ENCODE data around the gene ACR.

The ACR gene

GRCh38 chr22:50716290-50717024, 21.5 kb upstream of the ACR start:
- in situ Hi-C loops (cut with MboI; ENCODE audit: low sequenced_read_pairs) = no loop called here

- in situ Hi-C loops (cut with MboI; ENCODE audit: low sequenced_read_pairs) = no loop called here
Measured at GRCh38 chr22:50717709-50718351, 20.2 kb upstream of the ACR start.

DNA sequence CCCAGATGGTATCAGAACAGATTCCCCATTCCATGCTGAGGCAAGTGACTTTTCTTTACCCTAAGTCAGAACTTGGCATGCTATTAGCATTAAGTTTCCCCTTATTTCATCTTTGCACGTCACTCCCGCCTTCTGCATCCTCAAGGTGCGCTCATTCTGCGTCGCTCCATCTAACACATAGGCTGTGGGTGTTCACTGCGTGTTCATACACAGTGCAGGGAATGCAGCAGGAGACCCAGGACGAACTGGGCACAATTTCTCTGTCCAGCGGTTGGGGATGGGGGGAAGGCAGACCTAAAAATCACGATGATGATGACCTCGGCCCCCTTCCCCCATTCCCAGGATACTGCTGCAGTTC, 19.7 kb upstream of the ACR start:
- in situ Hi-C loops (cut with MboI; ENCODE audit: low sequenced_read_pairs) = no loop called here

GRCh38 chr22:50719814-50720300, 18.1 kb upstream of the ACR start:
- in situ Hi-C loops (cut with MboI; ENCODE audit: low sequenced_read_pairs) = no loop called here

GRCh38 chr22:50720301-50721256, 17.4 kb upstream of the ACR start:
- in situ Hi-C loops (cut with MboI; ENCODE audit: low sequenced_read_pairs) = no loop called here

GRCh38 chr22:50721257-50721844, 16.7 kb upstream of the ACR start:
- in situ Hi-C loops (cut with MboI; ENCODE audit: low sequenced_read_pairs) = no loop called here

- in situ Hi-C loops (cut with MboI; ENCODE audit: low sequenced_read_pairs) = no loop called here
Measured at GRCh38 chr22:50722048-50722701, 15.8 kb upstream of the ACR start.

- in situ Hi-C loops (cut with MboI; ENCODE audit: low sequenced_read_pairs) = no loop called here
Measured at GRCh38 chr22:50722716-50723428, 15.1 kb upstream of the ACR start.

DNA sequence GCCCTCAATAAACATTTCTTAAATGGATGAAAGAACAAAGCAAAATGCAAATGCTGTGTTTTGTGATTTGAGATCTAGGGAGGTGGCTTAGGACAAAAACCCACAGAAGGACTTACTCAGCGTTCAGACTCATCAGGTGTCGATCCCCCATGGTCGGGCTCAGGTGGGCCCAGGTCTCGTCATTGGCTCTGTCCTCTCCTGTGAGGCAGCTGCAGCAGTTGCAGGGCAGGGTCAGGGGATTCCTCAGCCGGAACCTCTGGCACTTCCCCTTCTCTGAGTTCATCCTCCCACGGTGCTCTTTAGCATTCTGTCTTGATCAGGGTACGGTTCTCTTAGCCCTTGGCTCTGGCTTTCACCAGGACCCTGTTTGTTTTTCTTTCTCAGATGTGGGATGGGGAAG, 14.0 kb upstream of the ACR start:
- in situ Hi-C loops (cut with MboI; ENCODE audit: low sequenced_read_pairs) = no loop called here

GRCh38 chr22:50724616-50725015, 13.4 kb upstream of the ACR start:
- in situ Hi-C loops (cut with MboI; ENCODE audit: low sequenced_read_pairs) = no loop called here

GRCh38 chr22:50725597-50725996, 12.4 kb upstream of the ACR start:
- in situ Hi-C loops (cut with MboI; ENCODE audit: low sequenced_read_pairs) = no loop called here

DNA sequence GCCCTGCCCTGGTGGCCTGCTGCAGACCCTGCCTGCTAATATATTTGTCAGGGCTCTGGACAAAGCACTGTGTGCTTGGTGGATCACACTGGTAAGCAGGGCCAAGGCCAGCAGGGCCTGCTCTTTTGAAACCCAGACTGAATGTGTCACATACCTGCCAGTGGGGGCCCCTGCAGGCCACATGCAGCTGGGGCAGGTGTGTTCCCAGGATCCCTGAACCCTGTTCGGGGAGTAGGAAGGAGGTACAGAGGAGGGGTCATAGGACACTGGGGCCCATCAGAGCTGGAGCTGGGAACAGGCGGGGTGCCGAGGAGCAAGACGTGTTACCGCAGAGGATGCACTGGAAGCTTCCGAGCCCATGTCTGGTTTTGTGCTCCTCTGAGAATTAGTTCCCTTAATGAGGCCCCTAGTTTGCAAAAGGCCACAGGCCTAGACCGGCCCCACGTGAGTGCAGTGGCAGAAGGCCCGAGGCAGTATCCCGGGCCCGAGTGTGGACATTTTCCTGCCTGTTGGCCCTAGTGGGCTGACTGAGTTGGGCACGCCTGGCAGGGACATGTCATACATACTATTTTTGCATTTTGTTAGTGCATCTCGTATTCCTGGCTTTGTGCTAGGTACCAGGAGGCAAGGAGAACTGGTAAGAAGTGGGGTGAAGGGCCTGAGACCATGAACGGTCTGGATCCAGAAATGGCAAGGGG, 11.2 kb upstream of the ACR start:
- in situ Hi-C loops (cut with MboI; ENCODE audit: low sequenced_read_pairs) = no loop called here

DNA sequence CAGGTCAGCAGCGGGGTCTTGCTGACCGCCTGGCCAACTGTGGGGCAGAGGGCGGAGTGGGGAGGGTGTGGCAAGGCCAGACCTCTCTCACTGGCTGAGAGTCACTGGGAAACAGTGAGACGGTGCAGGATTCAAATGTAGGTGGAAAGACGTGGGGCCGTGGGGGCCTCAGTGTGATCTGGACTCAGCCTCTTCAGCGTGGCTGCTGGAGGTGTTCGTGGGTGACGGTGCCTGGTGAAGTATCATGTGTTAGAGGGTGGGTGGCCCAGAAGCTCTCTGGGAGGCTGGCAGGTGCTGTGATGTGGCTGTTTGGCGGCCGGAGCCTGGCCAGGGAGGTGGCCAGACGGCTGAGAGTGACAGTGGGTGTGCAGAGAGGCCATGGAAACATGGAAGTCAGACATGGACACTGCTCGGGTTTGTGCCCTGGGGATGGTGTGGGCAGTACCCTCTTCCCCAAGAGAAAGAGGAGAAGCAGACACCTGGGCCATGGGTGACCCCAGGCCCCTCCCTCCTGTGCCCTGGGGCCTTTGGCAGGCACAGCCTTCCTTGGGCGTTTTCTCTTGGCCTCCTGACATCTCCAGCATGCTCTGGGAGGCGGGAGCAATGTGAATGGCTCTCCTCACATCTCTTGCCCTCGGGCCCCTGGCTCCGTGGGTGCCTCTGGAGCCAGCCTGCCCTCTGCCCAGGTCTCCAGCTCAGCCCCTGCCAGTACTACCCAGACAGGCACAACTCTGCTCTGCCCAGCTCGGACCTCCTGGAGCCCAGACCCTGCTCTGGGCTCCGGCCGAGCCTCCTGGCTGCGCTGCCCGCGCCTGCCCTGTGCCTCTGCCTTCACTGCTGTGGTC, 10.1 kb upstream of the ACR start:
- in situ Hi-C loops (cut with MboI; ENCODE audit: low sequenced_read_pairs) = no loop called here

DNA sequence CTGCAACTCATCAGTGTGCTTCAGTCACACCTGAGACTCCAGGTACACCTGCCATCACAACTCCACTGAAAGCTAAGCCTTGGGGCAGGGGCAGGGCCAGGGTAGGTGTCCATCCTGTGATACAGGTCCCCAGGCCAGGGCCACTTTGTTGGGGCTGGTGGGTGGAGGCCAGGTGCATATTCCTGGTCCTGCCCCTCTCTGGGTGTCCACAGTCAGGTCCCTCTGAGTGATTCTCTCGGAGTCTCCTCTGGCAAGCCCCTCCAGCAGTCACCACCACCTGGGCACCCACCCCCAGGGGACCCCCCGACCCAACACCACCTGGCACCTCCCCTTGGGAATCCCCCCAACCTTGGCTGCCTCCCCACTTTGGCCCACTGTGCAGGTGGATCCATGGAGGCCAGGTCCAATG, 9.5 kb upstream of the ACR start:
- in situ Hi-C loops (cut with MboI; ENCODE audit: low sequenced_read_pairs) = no loop called here

- in situ Hi-C loops (cut with MboI; ENCODE audit: low sequenced_read_pairs) = no loop called here
Measured at GRCh38 chr22:50729391-50730012, 8.5 kb upstream of the ACR start.

DNA sequence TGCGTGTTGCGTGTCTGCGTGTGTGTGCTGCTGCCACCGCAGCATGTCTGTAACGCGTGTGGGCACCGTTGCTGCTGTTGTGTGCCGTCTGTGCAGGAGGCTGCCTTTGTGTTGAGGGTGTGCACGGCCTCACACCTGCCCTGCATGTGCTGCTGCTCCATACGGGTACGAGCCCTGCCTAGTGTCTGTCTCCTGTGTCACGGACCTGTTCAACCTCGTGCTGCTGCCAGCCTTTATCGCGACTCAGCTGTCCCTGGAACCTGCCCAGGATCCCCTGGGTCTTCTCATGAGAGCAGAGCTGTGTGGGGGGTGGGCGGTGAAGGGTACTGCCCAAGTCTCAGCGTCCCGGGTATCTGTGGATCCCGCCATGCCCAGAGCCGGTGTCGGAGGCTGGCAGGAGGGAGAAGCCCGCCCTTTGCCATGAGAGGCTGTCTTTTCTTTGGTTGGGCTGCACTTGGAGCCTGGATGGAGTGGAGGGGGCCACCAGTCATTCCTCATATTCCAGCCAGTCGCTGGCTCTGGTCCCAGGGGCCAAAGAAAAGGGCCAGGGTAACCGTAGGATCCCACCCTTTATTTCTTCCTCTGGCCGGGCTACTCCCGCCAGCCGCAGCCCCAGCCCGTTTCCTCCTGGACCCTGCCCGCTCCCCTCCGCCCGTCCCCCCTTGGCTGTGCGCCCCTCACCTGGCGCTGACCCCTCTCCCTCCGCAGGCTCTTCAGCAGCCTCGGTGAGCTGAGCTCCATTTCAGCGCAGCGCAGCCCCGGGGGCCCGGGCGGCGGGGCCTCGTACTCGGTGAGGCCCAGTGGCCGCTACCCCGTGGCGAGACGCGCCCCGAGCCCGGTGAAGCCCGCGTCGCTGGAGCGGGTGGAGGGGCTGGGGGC, 7.8 kb upstream of the ACR start:
- in situ Hi-C loops (cut with MboI; ENCODE audit: low sequenced_read_pairs) = no loop called here

All from HL-60/S4 treated with retinoic acid at 250 ng/mL for 4 days and 3 days (cell line).